Measurements from ENCODE around the gene SUPT4H1.
"Not testable (repeated sequence)": the region's sequence is repeated elsewhere in the genome, so short reads cannot be mapped to it uniquely, and the experiment has no call there.

Gene SUPT4H1

GRCh38 chr17:58362368-58363014 is 10.5 kb upstream of the SUPT4H1 start:
- no peak for DNase-seq

GRCh38 chr17:58360296-58361063 is 8.5 kb upstream of the SUPT4H1 start:
- no peak for DNase-seq

- no peak for DNase-seq
These were observed 6.6 kb upstream of the SUPT4H1 start for GRCh38 chr17:58358408-58359172.

GRCh38 chr17:58357312-58358297 is 5.6 kb upstream of the SUPT4H1 start:
- DNase-seq, result no peak

GRCh38 chr17:58356231-58356630 is 4.2 kb upstream of the SUPT4H1 start:
- DNase-seq, result no peak

GRCh38 chr17:58354541-58355216 is 2.7 kb upstream of the SUPT4H1 start:
- DNase-seq, result no peak

GRCh38 chr17:58353389-58353825 is 1.4 kb upstream of the SUPT4H1 start:
- no peak for DNase-seq

GRCh38 chr17:58352596-58353388 is 791 bp upstream of the SUPT4H1 start:
- DNase-seq, result peak; percentile 47

- no peak for DNase-seq
These were observed 819 bp downstream of the SUPT4H1 start for GRCh38 chr17:58351182-58351581.

- no peak for DNase-seq
These were observed 4.0 kb downstream of the SUPT4H1 start for GRCh38 chr17:58348038-58348437.

GRCh38 chr17:58345500-58345899 is 6.5 kb downstream of the SUPT4H1 start:
- DNase-seq, result no peak

- DNase-seq, result no peak
These were observed 7.2 kb downstream of the SUPT4H1 start for GRCh38 chr17:58344791-58345157.

GRCh38 chr17:58344047-58344790 is 7.8 kb downstream of the SUPT4H1 start:
- DNase-seq, result no peak

GRCh38 chr17:58343131-58343530 is 8.9 kb downstream of the SUPT4H1 start:
- no peak for DNase-seq

GRCh38 chr17:58341861-58342475 is 10.0 kb downstream of the SUPT4H1 start:
- no peak for DNase-seq

- not testable (repeated sequence) for DNase-seq
These were observed 10.7 kb downstream of the SUPT4H1 start for GRCh38 chr17:58341136-58341860.

GRCh38 chr17:58340405-58340876 is 11.6 kb downstream of the SUPT4H1 start:
- DNase-seq, result no peak

- no peak for DNase-seq
These were observed 12.1 kb downstream of the SUPT4H1 start for GRCh38 chr17:58339755-58340404.
